Measurements from ENCODE around the gene DMD.

DMD gene

DNA sequence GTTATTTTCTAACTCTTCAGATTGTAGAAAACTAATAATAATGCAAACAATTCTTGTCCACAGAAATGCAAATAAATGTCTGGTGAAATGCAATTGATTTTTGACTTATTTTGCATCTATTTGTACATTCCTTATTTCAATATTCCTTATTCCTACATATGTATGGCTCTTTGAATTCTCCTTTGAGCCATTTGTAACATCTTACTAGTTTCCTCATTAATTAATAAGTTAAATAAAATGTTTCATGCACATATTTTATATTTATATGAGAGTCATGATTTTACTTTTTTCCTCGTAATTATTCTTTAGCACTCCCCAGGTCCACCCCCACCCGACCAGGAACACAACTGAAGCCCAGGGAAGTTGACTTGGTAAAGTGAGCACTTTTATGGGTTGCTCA, 2136.8 kb downstream of the DMD start:
- TF ChIP-seq, protein P1, sequence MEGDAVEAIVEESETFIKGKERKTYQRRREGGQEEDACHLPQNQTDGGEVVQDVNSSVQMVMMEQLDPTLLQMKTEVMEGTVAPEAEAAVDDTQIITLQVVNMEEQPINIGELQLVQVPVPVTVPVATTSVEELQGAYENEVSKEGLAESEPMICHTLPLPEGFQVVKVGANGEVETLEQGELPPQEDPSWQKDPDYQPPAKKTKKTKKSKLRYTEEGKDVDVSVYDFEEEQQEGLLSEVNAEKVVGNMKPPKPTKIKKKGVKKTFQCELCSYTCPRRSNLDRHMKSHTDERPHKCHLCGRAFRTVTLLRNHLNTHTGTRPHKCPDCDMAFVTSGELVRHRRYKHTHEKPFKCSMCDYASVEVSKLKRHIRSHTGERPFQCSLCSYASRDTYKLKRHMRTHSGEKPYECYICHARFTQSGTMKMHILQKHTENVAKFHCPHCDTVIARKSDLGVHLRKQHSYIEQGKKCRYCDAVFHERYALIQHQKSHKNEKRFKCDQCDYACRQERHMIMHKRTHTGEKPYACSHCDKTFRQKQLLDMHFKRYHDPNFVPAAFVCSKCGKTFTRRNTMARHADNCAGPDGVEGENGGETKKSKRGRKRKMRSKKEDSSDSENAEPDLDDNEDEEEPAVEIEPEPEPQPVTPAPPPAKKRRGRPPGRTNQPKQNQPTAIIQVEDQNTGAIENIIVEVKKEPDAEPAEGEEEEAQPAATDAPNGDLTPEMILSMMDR (IDR thresholded peaks at IDR 0.05; ENCODE audit: low read depth, low read length), result no peak
- H3K4me3 ChIP-seq (ENCODE audit: low read depth, low read length), result no peak overlapping the region

DNA sequence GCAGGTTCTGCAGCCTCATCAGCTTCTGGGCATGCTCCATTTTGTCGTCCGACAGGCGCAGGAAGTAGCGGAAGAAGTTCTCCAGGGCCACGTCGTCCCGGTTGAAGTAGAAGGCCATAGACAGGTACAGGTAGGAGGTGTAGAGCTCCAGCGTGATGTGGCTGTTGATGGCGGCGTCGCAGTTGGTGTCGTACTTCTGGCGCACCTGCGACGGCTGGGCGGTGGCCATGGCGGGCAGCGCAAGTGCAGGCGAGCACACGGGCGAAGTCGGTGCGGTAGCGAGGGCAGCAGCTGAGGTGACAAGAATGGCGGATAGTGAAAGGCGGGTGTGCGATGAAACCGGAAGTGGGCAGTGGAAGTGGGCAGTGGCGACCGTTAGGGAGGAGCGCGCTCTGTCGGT, 2139.6 kb downstream of the DMD start, which contains the start of gene FTHL17:
TSS of gene FTHL17 (minus strand) at position 317 of the 400 bp plus-strand sequence. CDS start at position 229, 88 bp downstream.
- TF ChIP-seq, protein P1 (IDR thresholded peaks at IDR 0.05; ENCODE audit: low read depth, low read length), result no peak
- no peak within 1 kb of the TSS for H3K4me3 ChIP-seq (ENCODE audit: low read depth, low read length)

- TF ChIP-seq, protein P1 (IDR thresholded peaks at IDR 0.05; ENCODE audit: low read depth, low read length), result no peak
- no peak overlapping the region for H3K4me3 ChIP-seq (ENCODE audit: low read depth, low read length)
Measured at GRCh38 chrX:31071262-31071661, 2140.1 kb downstream of the DMD start.

DNA sequence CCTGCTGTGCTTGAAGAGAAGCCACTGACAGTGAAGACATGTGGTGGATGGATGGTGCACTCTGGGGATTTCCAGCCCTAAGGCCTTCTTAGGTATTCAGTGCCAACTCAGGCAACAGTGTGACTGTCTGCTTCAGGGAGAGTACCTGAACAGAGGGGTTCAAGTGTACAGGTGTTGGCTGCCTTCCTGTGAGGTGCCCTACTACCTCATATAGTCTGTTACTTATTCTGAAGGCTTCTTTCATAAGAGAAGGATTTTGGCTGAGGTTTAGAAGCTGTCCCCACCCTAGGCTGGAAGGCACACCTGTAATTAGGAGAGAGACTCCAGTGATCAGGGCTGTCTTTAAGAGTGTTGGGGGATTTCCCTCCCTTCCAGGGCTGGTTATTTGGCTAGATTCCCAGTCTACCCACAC, 2141.3 kb downstream of the DMD start:
- TF ChIP-seq, protein P1 (IDR thresholded peaks at IDR 0.05; ENCODE audit: low read depth, low read length), result no peak
- no peak overlapping the region for H3K4me3 ChIP-seq (ENCODE audit: low read depth, low read length)

Measured in WI38 (cell line).